Measurements from ENCODE around the gene PIP5K1B.

Gene PIP5K1B

DNA sequence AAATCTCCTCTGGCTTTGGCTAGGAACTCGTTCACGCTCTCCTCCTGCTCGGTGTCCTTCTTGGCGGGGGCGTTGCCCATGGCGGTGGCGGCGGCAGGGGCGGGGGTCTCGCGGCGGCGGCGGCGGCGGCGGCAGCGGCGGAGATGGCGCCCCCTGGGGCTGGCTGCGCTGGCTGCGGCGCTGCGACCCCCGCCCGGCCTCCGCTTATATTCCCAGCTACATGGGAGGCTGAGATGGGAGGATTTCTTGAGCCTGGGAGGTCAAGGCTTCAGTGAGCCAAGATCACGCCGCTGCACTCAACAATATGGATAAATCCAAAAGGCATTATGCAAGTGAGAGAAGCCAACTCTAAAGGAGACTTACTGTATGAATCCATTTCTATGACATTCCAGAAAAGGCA lies 309.0 kb downstream of the PIP5K1B start, which contains the start of gene PRKACG:
Gene PRKACG (minus strand): TSS at position 101 of the 400 bp plus-strand sequence. CDS start 21 bp downstream, at position 80.
- no peaks in the 10 kb centered on the region for H3K36me3 ChIP-seq (replicated peaks; ENCODE audit: insufficient read depth, low read length)
- H3K79me2 ChIP-seq (ENCODE audit: low read length), result no peaks in the 10 kb centered on the region
- no peaks in the 10 kb centered on the region for H3K9me2 ChIP-seq (replicated peaks; ENCODE audit: insufficient read depth, low read length)
- H3K4me2 ChIP-seq (ENCODE audit: low read depth, low read length), result no peak within 1 kb of the TSS
- TF ChIP-seq EZH2 (optimal IDR thresholded peaks at IDR 0.05; ENCODE audit: low read depth, low read length) (no peak), EZH2phosphoT487 (IDR thresholded peaks at IDR 0.05; ENCODE audit: low read length) (no peak)
- TF ChIP-seq, protein P1, sequence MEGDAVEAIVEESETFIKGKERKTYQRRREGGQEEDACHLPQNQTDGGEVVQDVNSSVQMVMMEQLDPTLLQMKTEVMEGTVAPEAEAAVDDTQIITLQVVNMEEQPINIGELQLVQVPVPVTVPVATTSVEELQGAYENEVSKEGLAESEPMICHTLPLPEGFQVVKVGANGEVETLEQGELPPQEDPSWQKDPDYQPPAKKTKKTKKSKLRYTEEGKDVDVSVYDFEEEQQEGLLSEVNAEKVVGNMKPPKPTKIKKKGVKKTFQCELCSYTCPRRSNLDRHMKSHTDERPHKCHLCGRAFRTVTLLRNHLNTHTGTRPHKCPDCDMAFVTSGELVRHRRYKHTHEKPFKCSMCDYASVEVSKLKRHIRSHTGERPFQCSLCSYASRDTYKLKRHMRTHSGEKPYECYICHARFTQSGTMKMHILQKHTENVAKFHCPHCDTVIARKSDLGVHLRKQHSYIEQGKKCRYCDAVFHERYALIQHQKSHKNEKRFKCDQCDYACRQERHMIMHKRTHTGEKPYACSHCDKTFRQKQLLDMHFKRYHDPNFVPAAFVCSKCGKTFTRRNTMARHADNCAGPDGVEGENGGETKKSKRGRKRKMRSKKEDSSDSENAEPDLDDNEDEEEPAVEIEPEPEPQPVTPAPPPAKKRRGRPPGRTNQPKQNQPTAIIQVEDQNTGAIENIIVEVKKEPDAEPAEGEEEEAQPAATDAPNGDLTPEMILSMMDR (IDR thresholded peaks at IDR 0.05; ENCODE audit: low read length), result no peak
- no peak within 1 kb of the TSS for H3K4me3 ChIP-seq (ENCODE audit: low read length)
- no peak within 1 kb of the TSS for H3K9ac ChIP-seq (ENCODE audit: low read length)
- no peaks in the 10 kb centered on the region for H3K4me1 ChIP-seq (ENCODE audit: low read length)
- H4K20me1 ChIP-seq (ENCODE audit: insufficient read depth, low read length), result no peaks in the 10 kb centered on the region
- no peak for DNase-seq
- H2AFZ ChIP-seq (ENCODE audit: low read length), result no peak within 1 kb of the TSS
- H3F3A ChIP-seq (ENCODE audit: insufficient read depth, low read length), result no peaks in the 10 kb centered on the region
- no peaks in the 10 kb centered on the region for H3K27me3 ChIP-seq (replicated peaks; ENCODE audit: insufficient read depth, low read length)
- no peaks in the 10 kb centered on the region for H3K9me3 ChIP-seq (replicated peaks; ENCODE audit: insufficient read depth, low read length)
- H3K27ac ChIP-seq (ENCODE audit: low read length), result no peak within 1 kb of the TSS

DNA sequence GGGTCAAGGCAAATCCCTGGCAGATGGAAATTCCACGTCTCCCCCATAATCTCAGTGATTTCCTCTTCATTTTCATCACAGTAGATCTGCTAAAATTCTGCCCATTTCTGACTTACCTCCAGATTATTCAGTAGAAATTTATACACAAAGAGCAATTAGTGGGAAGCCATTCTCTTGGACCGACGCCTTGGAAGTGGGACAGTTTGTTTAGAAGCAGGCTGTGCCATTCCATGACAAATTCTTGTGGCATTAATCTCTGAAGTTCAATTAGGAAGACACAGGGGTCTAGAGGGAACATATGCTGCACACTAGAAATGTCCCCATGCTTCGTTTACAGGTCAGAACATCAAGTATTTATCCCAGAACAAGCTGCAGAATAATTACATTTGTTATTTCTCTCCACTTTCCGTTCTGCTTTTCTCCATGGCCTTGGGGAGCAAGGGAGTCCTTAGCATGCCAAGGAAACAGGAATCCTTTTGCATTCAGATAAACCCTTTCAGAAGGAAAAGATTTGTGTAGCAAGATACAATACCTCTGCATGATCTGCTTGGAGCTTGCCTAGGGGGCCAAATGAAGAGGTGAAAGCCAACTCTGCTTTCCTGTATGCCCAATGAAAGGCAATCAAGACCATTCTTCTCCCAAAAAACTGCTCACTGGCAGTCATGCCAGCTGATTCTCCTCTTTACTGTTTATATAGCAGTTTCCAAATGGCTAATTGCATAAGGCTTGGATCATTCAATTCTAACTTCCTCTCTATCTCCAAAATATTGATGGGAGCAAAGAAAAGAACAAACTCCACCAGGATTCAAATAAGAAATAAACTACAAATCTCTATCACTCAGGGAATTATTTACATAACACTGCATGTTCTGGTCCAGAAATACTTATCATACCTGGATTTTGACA lies 311.4 kb downstream of the PIP5K1B start:
- Histone ChIP-seq H3K27me3 (replicated peaks; ENCODE audit: insufficient read depth, low read length) (no peaks in the 10 kb centered on the region), H3K79me2 (ENCODE audit: low read length) (no peaks in the 10 kb centered on the region), H3F3A (ENCODE audit: insufficient read depth, low read length) (no peaks in the 10 kb centered on the region), H4K20me1 (ENCODE audit: insufficient read depth, low read length) (no peaks in the 10 kb centered on the region), H3K27ac (ENCODE audit: low read length) (no peak overlapping the region), H2AFZ (ENCODE audit: low read length) (no peak overlapping the region), H3K4me1 (ENCODE audit: low read length) (no peaks in the 10 kb centered on the region), H3K9ac (ENCODE audit: low read length) (no peak overlapping the region), H3K36me3 (replicated peaks; ENCODE audit: insufficient read depth, low read length) (no peaks in the 10 kb centered on the region), H3K4me3 (ENCODE audit: low read length) (no peak overlapping the region), H3K4me2 (ENCODE audit: low read depth, low read length) (no peak overlapping the region), H3K9me2 (replicated peaks; ENCODE audit: insufficient read depth, low read length) (no peaks in the 10 kb centered on the region), H3K9me3 (replicated peaks; ENCODE audit: insufficient read depth, low read length) (no peaks in the 10 kb centered on the region)
- no peak for DNase-seq
- TF ChIP-seq, protein P1 (IDR thresholded peaks at IDR 0.05; ENCODE audit: low read length), result no peak
- TF ChIP-seq EZH2phosphoT487 (IDR thresholded peaks at IDR 0.05; ENCODE audit: low read length) (no peak), EZH2 (optimal IDR thresholded peaks at IDR 0.05; ENCODE audit: low read depth, low read length) (no peak)

DNA sequence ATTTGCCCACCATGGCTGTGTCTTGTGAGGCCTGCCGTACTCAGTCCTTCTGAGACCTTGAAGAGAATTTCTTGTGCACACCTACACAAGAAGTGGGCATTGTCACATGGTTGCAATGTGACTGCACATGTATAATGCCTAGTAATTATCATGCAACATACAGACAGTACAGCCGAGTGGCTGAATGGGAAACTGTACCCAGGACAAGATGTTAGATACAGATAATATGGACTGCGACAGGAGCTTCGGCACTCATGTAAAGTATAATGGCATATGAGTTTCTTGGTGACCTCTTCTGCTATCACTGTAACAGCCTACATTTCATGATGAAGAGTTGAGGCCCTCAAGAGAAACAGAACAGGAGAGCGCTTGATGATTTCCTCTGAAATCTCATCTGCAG lies 313.7 kb downstream of the PIP5K1B start:
- no peaks in the 10 kb centered on the region for H3F3A ChIP-seq (ENCODE audit: insufficient read depth, low read length)
- no peak overlapping the region for H3K4me2 ChIP-seq (ENCODE audit: low read depth, low read length)
- no peaks in the 10 kb centered on the region for H3K4me1 ChIP-seq (ENCODE audit: low read length)
- no peak overlapping the region for H2AFZ ChIP-seq (ENCODE audit: low read length)
- TF ChIP-seq, protein P1 (IDR thresholded peaks at IDR 0.05; ENCODE audit: low read length), result no peak
- TF ChIP-seq EZH2phosphoT487 (IDR thresholded peaks at IDR 0.05; ENCODE audit: low read length) (no peak), EZH2 (optimal IDR thresholded peaks at IDR 0.05; ENCODE audit: low read depth, low read length) (no peak)
- no peaks in the 10 kb centered on the region for H3K27me3 ChIP-seq (replicated peaks; ENCODE audit: insufficient read depth, low read length)
- H4K20me1 ChIP-seq (ENCODE audit: insufficient read depth, low read length), result no peaks in the 10 kb centered on the region
- no peak overlapping the region for H3K4me3 ChIP-seq (ENCODE audit: low read length)
- no peak overlapping the region for H3K27ac ChIP-seq (ENCODE audit: low read length)
- no peaks in the 10 kb centered on the region for H3K9me3 ChIP-seq (replicated peaks; ENCODE audit: insufficient read depth, low read length)
- no peaks in the 10 kb centered on the region for H3K79me2 ChIP-seq (ENCODE audit: low read length)
- H3K36me3 ChIP-seq (replicated peaks; ENCODE audit: insufficient read depth, low read length), result no peaks in the 10 kb centered on the region
- H3K9ac ChIP-seq (ENCODE audit: low read length), result no peak overlapping the region
- DNase-seq, result no peak
- H3K9me2 ChIP-seq (replicated peaks; ENCODE audit: insufficient read depth, low read length), result no peaks in the 10 kb centered on the region

Data from MM.1S (cell line).